CD14-positive monocyte (primary cell): ENCODE data around the gene MAML3. TPM values are rescaled to one million over a fixed set of nuclear protein-coding genes. Genes with fewer than 3 reads are reported as not detected.

Experiments used
- DNase-seq, 3 donors: peaks; one replicate each; pipeline ENCODE4 v3.0.0-alpha.2; 2011 to 2022
- H2AFZ ChIP-seq: 2 replicates; pipeline ENCODE4 v1.6.0; 2012; ENCODE audit warnings: mild to moderate bottlenecking, low read depth, low read length, inconsistent platforms; ENCODE audit not compliant: insufficient read depth, poor library complexity, severe bottlenecking
- H3K27ac ChIP-seq, 2 donors: 1 replicate in 1 of 2; 2 replicates in 1 of 2; pipeline ENCODE4 v1.5.1; 2012 to 2013; ENCODE audit warnings: low read length in 2 of 2, control low read depth in 1 of 2, inconsistent platforms in 1 of 2, low read depth in 1 of 2, mild to moderate bottlenecking in 1 of 2
- H3K27me3 ChIP-seq, 2 donors: one replicate each; pipeline versions ENCODE4 v1.6.0 to v1.6.1; 2011 to 2013; ENCODE audit warnings: low read length in 2 of 2; ENCODE audit not compliant: control insufficient read depth in 2 of 2, insufficient read depth in 2 of 2
- H3K36me3 ChIP-seq, 2 donors: replicated peaks in 1 of 2; 1 replicate in 1 of 2; 2 replicates in 1 of 2; pipeline versions ENCODE4 v1.5.1 to v1.6.1; 2012 to 2013; ENCODE audit warnings: low read length in 2 of 2, control low read depth in 1 of 2, inconsistent platforms in 1 of 2, mild to moderate bottlenecking in 1 of 2; ENCODE audit not compliant: insufficient read depth in 2 of 2, control insufficient read depth in 1 of 2
- H3K4me1 ChIP-seq, 2 donors: 1 replicate in 1 of 2; 2 replicates in 1 of 2; pipeline versions ENCODE4 v1.5.1 to v1.6.1; 2012 to 2013; ENCODE audit warnings: low read length in 2 of 2, control low read depth in 1 of 2, inconsistent platforms in 1 of 2, mild to moderate bottlenecking in 1 of 2, moderate library complexity in 1 of 2; ENCODE audit not compliant: insufficient read depth in 2 of 2, control insufficient read depth in 1 of 2
- H3K4me2 ChIP-seq: replicated peaks from 2 replicates; pipeline ENCODE3; 2012; ENCODE audit warnings: low read length, moderate library complexity, mild to moderate bottlenecking; ENCODE audit not compliant: poor library complexity, severe bottlenecking; ENCODE audit errors: extremely low read depth
- H3K4me3 ChIP-seq, 3 experiments: fragments of 200-600 bp in 1 of 3; sonication (generic) in 1 of 3; replicated peaks in 1 of 3; 1 replicate in 2 of 3; 2 replicates in 1 of 3; pipeline ENCODE4 v1.5.1; 2011 to 2013; ENCODE audit warnings: low read length in 3 of 3, mild to moderate bottlenecking in 3 of 3, control low read depth in 2 of 3, low read depth in 2 of 3, inconsistent platforms in 1 of 3, moderate library complexity in 1 of 3
- H3K79me2 ChIP-seq: 2 replicates; pipeline ENCODE4 v1.6.0; 2012; ENCODE audit warnings: mild to moderate bottlenecking, control low read depth, inconsistent platforms, low read length, moderate library complexity; ENCODE audit not compliant: insufficient read depth
- H3K9ac ChIP-seq: 2 replicates; pipeline ENCODE4 v1.6.0; 2017; ENCODE audit warnings: low read length, mild to moderate bottlenecking; ENCODE audit not compliant: insufficient read depth, poor library complexity, severe bottlenecking
- H3K9me3 ChIP-seq, 2 donors: replicated peaks in 1 of 2; 1 replicate in 1 of 2; 2 replicates in 1 of 2; pipeline versions ENCODE4 v1.5.1 to v1.6.1; 2012 to 2013; ENCODE audit warnings: low read length in 2 of 2, control low read depth in 1 of 2; ENCODE audit not compliant: control insufficient read depth in 1 of 2, insufficient read depth in 1 of 2
- H4K20me1 ChIP-seq: 2 replicates; pipeline ENCODE4 v1.6.0; 2012; ENCODE audit warnings: mild to moderate bottlenecking, low read length, control low read depth, moderate library complexity; ENCODE audit not compliant: insufficient read depth
- H3K27ac Mint-ChIP-seq, 7 donors: one replicate each; pipeline ENCODE4 v1.8.0; 2020; ENCODE audit warnings: mild to moderate bottlenecking in 7 of 7, mixed read lengths in 7 of 7, moderate library complexity in 6 of 7, inconsistent platforms in 2 of 7
- H3K27me3 Mint-ChIP-seq, 3 donors: one replicate each; pipeline ENCODE4 v1.8.0; 2021 to 2022; ENCODE audit warnings: low read depth in 3 of 3, mild to moderate bottlenecking in 3 of 3, mixed read lengths in 3 of 3, moderate library complexity in 3 of 3, inconsistent platforms in 1 of 3
- H3K36me3 Mint-ChIP-seq, 2 donors: one replicate each; pipeline ENCODE4 v1.8.0; 2020; ENCODE audit warnings: mixed read lengths in 2 of 2, inconsistent platforms in 1 of 2, mild to moderate bottlenecking in 1 of 2
- H3K4me1 Mint-ChIP-seq: one replicate; pipeline ENCODE4 v1.8.0; 2020; ENCODE audit warnings: mild to moderate bottlenecking, mixed read lengths
- H3K4me3 Mint-ChIP-seq, 2 donors: one replicate each; pipeline ENCODE4 v1.8.0; 2020; ENCODE audit warnings: mild to moderate bottlenecking in 2 of 2, mixed read lengths in 2 of 2, moderate library complexity in 1 of 2
- H3K9me3 Mint-ChIP-seq, 7 donors: one replicate each; pipeline ENCODE4 v1.8.0; 2020 to 2022; ENCODE audit warnings: mixed read lengths in 7 of 7, mild to moderate bottlenecking in 6 of 7, moderate library complexity in 6 of 7, inconsistent platforms in 2 of 7
- WGBS: methylation state at CpG from one replicate; pipeline ENCODE4 v1.1.5; 2013; ENCODE audit warnings: missing lambda C conversion rate; ENCODE audit not compliant: insufficient coverage; 5-methylcytosine and 5-hydroxymethylcytosine counted together
- intact Hi-C, 2 donors: fragments of 100-400 bp; cut with micrococcal nuclease; formaldehyde crosslinking; loops; one replicate each; pipeline versions ENCODE4 v1.15.0 to v1.15.1; 2023
- polyA plus RNA-seq, 3 donors: library from polyadenylated mRNA; depleted of rRNA in 1 of 3; unstranded in 2 of 3; stranded (reverse) in 1 of 3; fragments of 300-500 nt in 2 of 3; fragments of >200 nt in 1 of 3; fragmentation: Illumina TruSeq in 2 of 3; gene quantifications; 1 replicate in 2 of 3; 2 replicates in 1 of 3; pipeline ENCODE4 v1.2.3, GENCODE V29; 2012 to 2021
- TF ChIP-seq, protein P1 (sequence below): fragments of 200-600 bp; IDR thresholded peaks from one replicate; pipeline ENCODE4 v1.8.0; 2022; ENCODE audit warnings: antibody characterized with exemption, mild to moderate bottlenecking

The MAML3 gene
- polyA plus RNA-seq, 3 donors, result 1.5 to 6.5 (median 2.3) TPM

DNA sequence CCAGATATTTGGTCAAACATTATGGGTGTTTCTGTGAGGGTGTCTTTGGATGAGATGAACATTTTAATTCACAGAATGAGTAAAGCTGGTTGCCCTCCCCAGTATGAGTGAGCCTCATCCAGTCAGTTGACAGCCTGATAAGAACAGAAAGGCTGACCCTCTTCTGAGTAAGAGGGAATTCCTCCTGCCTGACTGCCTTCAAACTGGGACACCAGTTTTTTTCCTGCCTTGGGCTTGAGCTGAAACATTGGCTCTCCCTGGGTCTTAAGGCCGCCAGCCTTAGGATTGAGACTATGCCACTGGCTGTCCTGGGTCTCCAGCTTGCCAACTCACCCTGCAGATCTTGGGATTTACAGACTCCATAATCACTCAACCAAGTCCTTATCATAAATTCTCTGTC, 14.5 kb upstream of the MAML3 start:
- intact Hi-C loops, result no loop called here
- TF ChIP-seq, protein P1, sequence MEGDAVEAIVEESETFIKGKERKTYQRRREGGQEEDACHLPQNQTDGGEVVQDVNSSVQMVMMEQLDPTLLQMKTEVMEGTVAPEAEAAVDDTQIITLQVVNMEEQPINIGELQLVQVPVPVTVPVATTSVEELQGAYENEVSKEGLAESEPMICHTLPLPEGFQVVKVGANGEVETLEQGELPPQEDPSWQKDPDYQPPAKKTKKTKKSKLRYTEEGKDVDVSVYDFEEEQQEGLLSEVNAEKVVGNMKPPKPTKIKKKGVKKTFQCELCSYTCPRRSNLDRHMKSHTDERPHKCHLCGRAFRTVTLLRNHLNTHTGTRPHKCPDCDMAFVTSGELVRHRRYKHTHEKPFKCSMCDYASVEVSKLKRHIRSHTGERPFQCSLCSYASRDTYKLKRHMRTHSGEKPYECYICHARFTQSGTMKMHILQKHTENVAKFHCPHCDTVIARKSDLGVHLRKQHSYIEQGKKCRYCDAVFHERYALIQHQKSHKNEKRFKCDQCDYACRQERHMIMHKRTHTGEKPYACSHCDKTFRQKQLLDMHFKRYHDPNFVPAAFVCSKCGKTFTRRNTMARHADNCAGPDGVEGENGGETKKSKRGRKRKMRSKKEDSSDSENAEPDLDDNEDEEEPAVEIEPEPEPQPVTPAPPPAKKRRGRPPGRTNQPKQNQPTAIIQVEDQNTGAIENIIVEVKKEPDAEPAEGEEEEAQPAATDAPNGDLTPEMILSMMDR, result no peak
- WGBS, result 100% methylated on average over 1 of the region's 1 CpG
- peaks cover 0 to 3% (median 1%) of the 10 kb centered on the region in 3 donors for H3K27me3 Mint-ChIP-seq
- no peaks in the 10 kb centered on the region for H3K36me3 Mint-ChIP-seq
- Histone ChIP-seq H3K9ac (no peak overlapping the region), H3K36me3 (no peaks in the 10 kb centered on the region), H3K27me3 (no peaks in the 10 kb centered on the region), H4K20me1 (no peaks in the 10 kb centered on the region), H3K4me3 (no peak overlapping the region), H3K27ac (no peak overlapping the region), H3K79me2 (no peaks in the 10 kb centered on the region), H2AFZ (no peak overlapping the region), H3K9me3 (no peaks in the 10 kb centered on the region), H3K4me2 (no peak overlapping the region), H3K4me1 (peaks cover 21 to 26% of the 10 kb centered on the region in 2 donors)
- no peak for DNase-seq
- peaks cover 27% of the 10 kb centered on the region for H3K4me1 Mint-ChIP-seq
- peaks cover 0 to 3% (median 0%) of the 10 kb centered on the region in 7 donors for H3K9me3 Mint-ChIP-seq
- H3K4me3 Mint-ChIP-seq, result no peak overlapping the region
- no peak overlapping the region for H3K27ac Mint-ChIP-seq

DNA sequence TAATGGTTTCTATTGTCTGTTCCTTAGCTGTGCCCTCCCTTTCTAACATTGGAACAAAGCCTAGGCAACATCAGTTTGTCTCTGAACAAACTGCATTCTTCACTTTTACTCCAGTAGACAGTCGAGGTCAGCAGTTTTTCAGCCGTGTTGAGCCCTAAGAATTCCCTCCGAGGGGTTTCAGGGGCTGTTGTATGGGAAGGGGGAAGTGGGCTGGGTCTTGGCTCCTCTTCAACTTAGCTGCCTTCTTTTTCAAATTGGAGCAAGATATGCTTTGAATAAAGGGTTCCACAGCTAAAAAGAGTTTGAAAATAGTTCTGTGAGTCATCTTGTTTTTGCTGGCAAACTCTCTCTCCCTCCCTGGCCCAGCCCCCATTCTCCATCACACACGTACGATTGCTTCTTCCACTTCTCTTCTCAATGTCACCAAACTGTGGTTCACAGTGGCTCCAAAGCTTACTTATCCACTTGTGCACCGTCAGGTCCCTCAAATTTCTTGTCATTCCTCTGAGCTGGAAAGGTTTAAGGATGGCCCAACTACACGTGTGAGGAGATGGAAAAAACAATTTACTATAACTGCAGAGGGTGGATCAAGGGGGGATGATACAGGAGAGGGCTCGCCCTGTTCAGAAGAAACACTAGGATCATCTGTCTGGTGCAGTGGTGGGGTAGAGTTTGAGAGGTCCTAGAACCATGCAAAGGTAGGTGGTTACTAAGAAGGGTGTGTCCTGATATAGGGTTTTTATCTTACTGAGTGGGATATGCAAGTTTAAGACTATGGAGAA, 9.2 kb upstream of the MAML3 start:
- Histone ChIP-seq H3K9me3 (peaks cover 0 to 4% of the 10 kb centered on the region in 2 donors), H2AFZ (peak overlapping the region; percentile 78), H4K20me1 (no peaks in the 10 kb centered on the region), H3K9ac (peak overlapping the region; percentile 29), H3K79me2 (no peaks in the 10 kb centered on the region), H3K4me1 (peaks cover 28 to 36% of the 10 kb centered on the region in 2 donors), H3K4me2 (peak overlapping the region; percentile 70), H3K27ac (peak overlapping the region in 1 of 2 donors; percentile 63), H3K4me3 (peak overlapping the region; percentile 12 to 69 (median 41)), H3K27me3 (no peaks in the 10 kb centered on the region), H3K36me3 (no peaks in the 10 kb centered on the region)
- peak in 2 of 3 donors; percentile 9 to 11 for DNase-seq
- Mint-ChIP-seq H3K36me3 (peaks cover 0 to 3% of the 10 kb centered on the region in 2 donors), H3K27me3 (no peaks in the 10 kb centered on the region), H3K4me1 (peaks cover 35% of the 10 kb centered on the region), H3K27ac (peak overlapping the region; percentile 35 to 77 (median 52)), H3K9me3 (peaks cover 0 to 9% (median 0%) of the 10 kb centered on the region in 7 donors), H3K4me3 (peak overlapping the region; percentile 61 to 71)
- WGBS, result 33% methylated on average over 3 of the region's 8 CpGs
- TF ChIP-seq, protein P1, result no peak
- intact Hi-C loops, result no loop called here
